Karpas-422 (cell line): Measurements from ENCODE around the gene FAM83F. TPM values are rescaled to one million over a fixed set of nuclear protein-coding genes. Genes with fewer than 3 reads are reported as not detected.

Experiments used
- total RNA-seq: library from RNA; depleted of rRNA; stranded (reverse); fragments of >200 nt; shearing (Covaris generic); gene quantifications from 2 replicates; pipeline ENCODE4 v1.2.3, GENCODE V29; 2014; ENCODE audit warnings: low replicate concordance; rRNA removed

The FAM83F gene
- total RNA-seq, 1 experiment from 2014 or later = 0.07 TPM

Other genes starting within 250 kb of the FAM83F start
- gene ENTHD1, start 101.2 kb upstream of the FAM83F start, total RNA-seq = not detected in 2 replicates
- not detected in 2 replicates for gene GRAP2, start 93.9 kb upstream of the FAM83F start, total RNA-seq
- not detected in 2 replicates for gene TMA7B, start 34.6 kb upstream of the FAM83F start, total RNA-seq
- 32.0 and 41.1 TPM in 2 replicates for gene TNRC6B, start 183.0 kb downstream of the FAM83F start, total RNA-seq